ENCODE data around the gene KLF13.

GRCh38 chr15:31392761-31393401, 66.2 kb downstream of the KLF13 start:
- TF ChIP-seq CTCF (IDR thresholded peaks at IDR 0.05; ENCODE audit: low read length) = no peak
- TF ChIP-seq EZH2 (IDR thresholded peaks at IDR 0.05; ENCODE audit: borderline replicate concordance, low read length) = no peak

Data from OCI-LY1 (cell line).